ENCODE results near the gene DGKD.

The DGKD gene

DNA sequence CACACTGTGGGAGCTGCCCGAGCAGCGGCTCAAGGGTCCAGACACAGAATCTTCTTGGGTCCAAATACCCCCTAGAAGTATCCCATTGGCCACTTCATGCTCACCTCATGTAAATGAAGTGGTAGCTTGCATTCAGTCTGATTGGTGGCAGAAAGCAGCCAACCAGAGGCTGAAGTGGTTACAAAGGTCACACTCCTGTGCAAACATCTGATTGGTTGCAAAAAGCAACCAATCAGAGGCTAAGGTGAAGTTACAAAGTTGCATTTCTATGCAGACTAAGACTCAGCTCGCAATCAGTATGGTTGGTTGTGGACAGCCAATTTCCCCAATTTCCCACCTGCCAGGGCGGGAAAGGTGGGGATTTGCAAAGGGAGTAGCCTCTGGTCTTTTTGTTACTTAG, 94.3 kb downstream of the DGKD start:
- no peak for DNase-seq

DNA sequence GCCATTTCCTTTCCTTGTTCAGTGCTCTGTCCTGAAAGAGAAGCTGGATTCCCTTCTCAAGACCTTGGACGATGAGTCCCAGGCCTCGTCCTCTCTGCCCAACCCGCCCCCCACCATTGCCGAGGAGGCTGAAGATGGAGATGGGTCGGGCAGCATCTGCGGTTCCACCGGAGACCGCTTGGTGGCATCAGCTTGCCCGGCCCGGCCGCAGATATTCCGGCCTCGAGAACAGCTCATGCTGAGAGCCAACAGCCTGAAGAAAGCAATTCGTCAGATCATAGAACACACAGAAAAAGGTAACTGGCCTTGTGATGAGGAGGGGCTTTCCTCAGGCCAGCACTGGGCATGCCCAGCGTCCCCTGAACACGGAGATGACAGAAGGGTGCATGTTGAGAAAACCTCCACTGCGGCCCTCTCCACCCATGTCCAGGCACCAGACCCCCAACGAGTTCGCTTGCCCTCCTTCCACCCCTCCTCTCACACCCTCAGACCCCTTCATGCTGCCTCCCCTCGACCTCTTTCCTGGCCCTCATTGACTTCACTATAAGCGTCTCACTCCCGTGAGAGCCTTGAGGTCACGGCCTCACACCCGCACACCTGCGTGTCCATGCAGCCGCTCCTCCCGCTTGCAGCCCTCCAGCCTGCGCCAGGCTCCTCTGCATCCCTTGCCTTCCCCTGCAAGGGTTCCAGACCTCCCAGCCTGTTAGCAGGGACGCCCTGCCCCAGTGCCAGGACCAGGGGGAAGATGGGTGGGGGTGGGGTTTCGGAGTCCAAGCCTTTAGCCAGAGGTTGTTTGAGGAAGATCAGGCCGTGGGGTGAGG, 95.0 kb downstream of the DGKD start:
- peak; percentile 22 for DNase-seq

- DNase-seq: no peak
Observed at GRCh38 chr2:233449921-233450863, 95.9 kb downstream of the DGKD start.

GRCh38 chr2:233450864-233451575, 96.7 kb downstream of the DGKD start:
- no peak for DNase-seq

- DNase-seq: no peak
Observed at GRCh38 chr2:233451950-233452349, 97.7 kb downstream of the DGKD start.

DNA sequence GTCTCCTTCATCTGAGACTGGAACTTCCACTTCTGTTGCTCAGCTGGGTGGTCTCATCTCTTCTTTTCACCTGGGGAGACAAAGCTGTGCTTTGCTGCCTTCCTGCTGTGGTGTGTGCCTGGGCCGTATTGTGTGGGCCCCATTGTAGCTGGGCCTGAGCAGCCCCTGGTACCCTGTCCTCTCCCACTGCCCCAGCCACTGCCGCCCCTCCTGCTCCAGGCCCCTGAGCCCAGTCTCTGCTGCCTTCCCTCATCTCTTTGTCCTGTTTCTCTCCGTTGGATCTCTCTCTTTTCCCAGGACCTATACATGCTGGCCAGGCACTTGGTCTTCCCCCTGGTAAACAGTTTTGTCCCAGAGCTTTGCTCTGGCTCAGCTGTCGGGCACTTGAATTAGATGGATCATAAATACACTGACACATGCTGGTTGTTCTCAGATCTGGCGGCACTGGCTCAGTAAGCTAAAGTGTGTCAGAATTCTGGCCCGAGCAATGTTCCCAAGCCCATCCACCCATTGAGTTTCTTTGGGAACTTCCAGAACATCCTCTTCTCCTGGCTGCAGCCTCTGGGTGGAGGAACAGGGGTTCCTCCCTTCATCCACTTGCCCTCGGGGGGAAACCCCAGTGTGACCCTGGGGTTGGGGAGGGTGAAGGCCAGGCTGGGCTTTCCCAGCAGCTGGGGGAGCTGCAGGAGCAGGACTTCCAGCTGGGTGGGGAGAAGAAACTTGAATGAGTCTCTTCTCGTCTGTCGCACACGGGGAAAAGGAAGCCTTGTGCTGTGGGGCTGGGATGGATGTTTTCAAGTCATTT, 99.0 kb downstream of the DGKD start:
- DNase-seq: no peak

DNA sequence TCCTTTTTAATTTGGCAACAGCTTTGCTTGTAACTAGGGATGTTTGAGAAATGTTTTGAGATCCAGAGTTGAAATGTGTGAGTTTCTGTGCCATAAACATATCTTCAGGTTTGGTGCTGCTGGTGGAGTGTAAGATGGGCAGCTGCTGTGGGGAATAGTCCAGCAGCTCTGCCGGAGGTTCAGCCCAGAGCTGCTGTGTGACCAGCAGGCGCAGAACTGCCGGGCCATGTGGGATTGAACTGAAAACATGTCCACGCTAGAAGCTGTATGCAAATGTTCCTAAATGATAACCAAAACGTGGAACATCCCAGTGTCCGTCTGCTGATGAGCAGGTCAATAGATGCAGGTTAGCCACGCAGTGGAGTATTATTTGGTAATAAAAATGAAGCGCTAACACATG, 99.6 kb downstream of the DGKD start:
- DNase-seq: no peak

DNA sequence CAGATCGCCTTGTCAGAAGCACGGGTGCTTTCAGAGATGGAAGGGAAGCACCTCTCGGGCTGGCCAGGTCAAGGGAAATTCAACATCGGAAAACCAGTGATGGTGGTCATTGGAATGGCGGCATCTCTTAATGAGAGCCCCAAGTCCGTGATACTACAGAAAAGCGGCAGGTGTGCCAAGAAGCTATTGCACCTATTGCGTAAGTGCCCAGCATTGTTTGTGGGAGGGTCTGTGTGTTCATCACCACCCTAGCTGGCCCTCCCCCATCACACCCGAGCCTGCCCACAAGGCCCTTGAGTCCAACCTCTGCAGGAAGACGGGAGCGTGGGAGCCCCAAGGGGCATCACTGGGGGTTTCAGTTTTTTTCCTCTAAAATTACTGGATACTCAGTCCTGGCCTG, 100.7 kb downstream of the DGKD start:
- no peak for DNase-seq

GRCh38 chr2:233455491-233455890, 101.2 kb downstream of the DGKD start:
- no peak for DNase-seq

- DNase-seq: no peak
Observed at GRCh38 chr2:233456111-233456510, 101.8 kb downstream of the DGKD start.

DNA sequence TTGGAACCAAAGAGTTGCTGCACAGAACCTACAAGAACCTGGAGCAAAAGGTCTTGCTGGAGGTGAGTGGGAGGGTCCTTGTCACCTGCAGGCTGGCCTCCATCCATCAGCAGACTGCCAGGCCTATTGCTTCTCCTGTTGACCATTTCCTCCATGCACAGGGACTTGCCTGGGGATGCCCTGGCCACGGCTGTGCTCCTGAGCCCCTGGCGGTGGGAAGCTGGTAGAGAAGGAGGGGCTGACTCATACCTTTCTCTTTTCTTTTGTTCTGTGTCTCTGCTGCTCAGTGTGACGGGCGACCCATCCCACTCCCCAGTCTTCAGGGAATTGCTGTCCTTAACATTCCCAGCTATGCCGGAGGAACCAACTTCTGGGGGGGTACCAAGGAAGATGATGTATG, 102.6 kb downstream of the DGKD start:
- DNase-seq: no peak

- DNase-seq: no peak
Observed at GRCh38 chr2:233457356-233457755, 103.1 kb downstream of the DGKD start.

DNA sequence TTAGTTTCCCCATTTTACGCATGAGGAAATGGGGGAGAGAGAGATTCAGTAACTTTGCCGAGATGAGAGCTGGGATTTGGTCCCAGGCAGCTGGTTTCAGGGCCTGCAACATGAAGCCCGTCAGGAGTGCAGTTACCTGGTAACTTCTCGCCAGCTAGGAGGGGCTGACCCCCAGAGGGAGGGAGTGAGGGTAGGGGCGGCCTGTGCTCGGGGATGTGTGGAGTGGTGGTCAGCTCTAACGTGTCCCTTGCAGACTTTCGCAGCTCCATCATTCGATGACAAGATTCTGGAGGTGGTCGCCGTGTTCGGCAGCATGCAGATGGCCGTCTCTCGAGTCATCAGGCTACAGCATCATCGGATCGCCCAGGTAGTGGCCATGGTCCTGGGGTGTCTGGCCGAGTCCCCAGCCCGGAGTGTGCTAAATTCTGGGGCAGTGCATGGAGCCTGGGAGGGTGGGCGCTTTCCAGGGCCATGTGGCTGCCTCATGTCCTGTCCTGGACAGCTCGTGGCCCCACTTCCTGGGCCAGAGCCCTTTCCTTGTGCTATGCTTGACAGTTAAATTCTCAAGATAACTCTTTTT, 103.8 kb downstream of the DGKD start:
- no peak for DNase-seq

- DNase-seq: no peak
Observed at GRCh38 chr2:233458826-233459225, 104.5 kb downstream of the DGKD start.

DNA sequence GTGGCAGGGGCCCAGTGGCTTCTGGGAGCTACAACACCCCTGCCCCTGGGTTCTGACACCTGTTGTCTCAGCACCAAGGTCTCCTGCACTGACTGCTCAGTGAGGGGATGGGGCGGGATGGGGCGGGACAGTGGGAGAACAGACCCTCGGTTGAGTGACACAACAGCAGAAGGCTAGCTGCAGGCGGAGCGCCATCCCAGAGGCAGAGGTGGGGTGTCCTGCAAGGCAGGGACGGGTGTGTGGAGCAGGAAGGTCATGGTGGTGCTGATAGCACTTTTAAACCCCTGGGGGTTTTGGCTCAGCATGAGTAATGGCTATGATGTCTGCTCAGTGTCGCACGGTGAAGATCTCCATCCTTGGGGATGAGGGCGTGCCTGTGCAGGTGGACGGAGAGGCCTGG, 105.1 kb downstream of the DGKD start:
- no peak for DNase-seq

- DNase-seq: no peak
Observed at GRCh38 chr2:233460726-233461441, 106.6 kb downstream of the DGKD start.

DNA sequence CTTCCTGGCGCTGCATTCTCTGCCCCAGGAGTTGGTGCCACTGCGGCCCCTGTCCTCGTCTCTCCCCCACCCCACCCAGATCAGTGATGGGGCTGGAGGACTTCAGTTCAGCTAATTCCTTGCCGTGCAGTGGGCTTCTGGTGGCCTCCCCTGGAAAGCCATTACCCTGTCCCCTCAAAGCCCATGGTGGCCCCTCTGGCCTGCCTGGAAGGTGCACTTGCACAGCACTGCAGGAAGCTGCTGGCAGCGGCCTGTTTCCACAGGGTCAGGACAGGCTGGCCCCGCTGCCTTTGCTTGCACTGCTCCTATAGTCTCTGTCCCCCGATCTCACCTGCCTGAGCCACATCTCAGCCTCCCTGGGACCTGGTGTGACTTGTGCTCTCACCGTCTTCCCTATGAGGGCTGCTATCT, 107.2 kb downstream of the DGKD start:
- no peak for DNase-seq

GRCh38 chr2:233462202-233462785, 108.0 kb downstream of the DGKD start:
- DNase-seq: no peak

GRCh38 chr2:233462826-233463470, 108.7 kb downstream of the DGKD start:
- no peak for DNase-seq

GRCh38 chr2:233463586-233463985, 109.3 kb downstream of the DGKD start:
- no peak for DNase-seq

All from NCI-H2227 treated with DMSO at 0.1 percent for 48 hours (cell line).